ENCODE data around the gene ZNF783.
A peak's percentile ranks its signal among the peaks of the same experiment; 100 is the strongest.
"Not testable (repeated sequence)": the region's sequence is repeated elsewhere in the genome, so short reads cannot be mapped to it uniquely, and the experiment has no call there.

ZNF783 gene

DNA sequence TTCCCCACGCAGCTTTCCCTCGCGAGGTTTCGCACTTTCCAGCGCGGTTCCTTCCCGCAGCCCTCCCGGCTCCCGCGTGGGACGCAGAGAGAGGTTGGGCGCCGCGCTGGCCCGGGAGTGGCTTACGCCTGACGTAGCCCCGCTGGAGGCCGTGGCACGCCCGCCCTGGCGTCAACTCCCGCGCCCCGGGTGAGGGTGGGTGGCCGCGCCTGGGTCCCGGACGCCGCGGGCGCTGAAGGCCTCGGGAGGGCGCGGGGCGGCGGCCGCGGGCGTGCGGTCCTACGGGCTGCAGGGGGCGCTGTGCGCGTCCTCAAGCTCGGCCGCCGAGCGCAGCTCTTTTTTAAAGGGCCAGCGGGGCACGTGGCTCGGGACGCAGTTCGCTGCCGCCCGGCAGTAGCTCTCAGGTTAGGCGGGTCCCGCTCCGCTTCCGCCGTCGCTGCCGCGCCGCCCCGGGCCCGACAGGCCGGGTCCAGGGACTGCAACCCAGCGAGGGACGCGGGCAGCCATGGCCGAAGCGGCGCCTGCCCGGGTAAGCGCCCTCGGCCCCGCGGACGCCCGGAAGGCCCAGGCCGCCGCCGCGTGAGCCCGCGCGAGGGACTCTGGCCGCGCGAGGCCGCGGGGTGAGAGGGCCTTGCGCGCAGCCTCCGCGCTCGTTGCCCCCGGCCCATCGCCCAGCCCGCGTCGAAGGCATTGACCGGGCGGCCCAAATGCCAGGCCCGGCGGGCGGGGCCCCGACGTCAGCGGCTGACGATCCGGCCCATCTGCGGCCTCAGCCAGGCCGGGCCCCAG is at the start of gene ZNF783:
Gene ZNF783, plus strand, starts transcription at position 368 of the 789 bp plus-strand sequence. Its CDS starts 138 bp downstream, at position 506.
- DNase-seq, result peak; percentile 80

DNA sequence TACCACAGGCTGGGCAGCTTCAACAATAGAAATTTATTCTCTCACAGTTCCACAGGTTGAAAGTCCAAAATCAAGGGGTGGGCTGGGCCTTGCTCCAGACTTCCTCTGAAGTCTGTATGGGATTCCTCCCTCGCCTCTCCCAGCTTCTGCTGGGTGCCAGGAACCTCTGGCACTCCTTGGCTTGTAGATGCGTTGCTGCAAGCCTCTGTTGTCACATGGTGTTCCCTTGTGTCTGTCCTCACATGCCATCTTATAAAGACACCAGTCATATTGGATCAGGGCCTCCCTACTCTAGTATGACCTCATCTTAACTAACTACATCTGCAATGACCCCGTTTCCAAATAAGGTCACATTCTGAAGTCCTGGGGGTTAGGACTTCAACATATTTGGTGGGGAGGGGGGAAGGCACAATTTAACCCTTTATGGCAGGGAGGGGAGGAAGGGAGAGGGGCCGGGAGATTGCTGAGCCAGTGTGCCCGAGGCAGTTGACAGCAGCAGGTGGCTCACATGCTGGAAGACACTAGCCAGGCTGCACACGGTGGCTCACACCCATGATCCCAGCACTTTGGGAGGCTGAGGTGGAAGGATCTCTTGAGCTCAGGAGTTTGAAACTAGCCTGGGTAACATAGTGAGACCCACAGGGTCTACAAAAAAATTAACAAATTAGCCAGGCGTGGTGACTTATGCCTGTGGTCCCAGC is 47.8 kb upstream of the ZNF783 start:
- DNase-seq, result no peak

DNA sequence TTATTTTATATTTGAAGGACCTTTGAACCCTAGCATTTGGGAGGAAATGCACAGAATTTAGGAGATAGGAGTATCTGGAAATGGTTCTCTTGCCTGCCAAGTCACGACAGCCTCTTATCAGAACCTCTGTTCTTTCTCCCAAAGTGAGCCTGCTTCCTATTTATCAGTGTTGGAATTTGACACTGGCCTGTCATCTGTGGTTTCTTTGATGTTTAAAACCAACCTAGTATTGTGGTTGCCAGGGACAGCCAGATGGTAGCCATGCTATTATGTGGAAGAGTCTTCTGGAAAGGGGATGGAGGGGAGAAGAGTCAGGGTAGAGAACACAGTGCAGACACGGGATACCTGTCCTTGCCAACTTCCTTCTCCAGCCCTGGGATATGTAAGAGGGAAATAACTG is 45.6 kb upstream of the ZNF783 start:
- no peak for DNase-seq

DNA sequence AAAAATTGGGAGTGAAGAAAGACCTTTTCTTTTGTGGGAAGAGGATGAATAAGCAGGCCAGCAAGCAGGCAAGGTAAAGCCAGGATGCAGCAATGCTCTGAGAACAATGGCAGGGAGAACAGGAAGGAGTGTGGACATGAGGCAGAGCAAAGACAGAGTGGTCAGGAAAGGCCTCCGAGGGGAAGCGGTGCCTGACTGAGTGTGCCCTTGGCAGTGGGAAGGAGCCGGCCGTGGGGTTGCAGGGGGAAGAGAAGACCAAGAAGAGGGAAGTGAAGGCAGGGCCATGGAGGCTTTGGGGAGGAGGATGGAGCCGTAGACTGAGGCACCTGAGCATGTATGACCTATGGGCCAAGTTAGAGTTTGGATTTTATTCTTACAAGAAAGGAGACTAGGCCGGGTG is 44.4 kb upstream of the ZNF783 start:
- no peak for DNase-seq

DNA sequence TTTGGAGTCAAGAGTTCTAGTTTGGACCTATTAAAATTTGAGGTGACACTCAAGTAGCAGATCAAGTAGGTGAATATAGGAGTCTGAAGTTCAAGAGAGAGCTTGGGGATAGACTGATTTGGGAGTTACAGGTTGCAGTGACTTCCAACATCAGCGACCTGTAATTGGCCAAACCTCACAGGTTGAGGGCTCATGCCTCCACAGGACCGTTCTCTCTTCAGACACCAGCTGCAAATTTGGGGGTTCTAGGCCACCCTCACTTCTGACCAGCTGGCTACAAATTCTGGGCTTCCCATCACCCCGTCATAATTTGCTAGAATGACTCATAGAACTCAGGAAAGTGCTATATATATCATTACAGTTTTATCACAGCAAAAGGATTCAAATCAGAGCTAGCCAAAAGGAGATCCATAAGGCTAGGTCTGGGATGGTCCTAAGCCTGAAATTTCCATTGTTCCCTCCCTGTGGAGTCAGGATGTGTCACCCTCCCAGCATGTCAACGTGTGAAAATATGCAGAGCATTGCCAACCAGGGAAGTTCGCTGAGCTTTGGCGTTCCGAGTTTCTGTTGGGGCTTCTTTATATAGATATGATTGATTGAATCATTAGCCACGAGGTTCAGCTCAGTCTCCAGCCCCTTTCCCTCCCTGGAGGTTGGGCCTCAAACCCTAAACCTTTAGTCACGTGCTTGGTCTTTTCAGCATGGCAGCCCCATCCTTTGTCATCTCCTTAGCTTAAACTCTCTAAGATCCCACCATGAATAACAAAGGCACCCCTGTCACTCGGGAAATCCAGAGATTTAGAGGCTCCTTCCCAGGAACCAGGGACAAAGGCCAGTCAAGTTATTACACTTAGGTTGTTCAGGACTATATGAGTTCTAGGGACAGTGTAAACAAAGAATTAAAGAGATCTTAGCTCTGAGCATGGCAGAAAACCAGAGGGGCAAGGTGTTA is 43.3 kb upstream of the ZNF783 start:
- no peak for DNase-seq

DNA sequence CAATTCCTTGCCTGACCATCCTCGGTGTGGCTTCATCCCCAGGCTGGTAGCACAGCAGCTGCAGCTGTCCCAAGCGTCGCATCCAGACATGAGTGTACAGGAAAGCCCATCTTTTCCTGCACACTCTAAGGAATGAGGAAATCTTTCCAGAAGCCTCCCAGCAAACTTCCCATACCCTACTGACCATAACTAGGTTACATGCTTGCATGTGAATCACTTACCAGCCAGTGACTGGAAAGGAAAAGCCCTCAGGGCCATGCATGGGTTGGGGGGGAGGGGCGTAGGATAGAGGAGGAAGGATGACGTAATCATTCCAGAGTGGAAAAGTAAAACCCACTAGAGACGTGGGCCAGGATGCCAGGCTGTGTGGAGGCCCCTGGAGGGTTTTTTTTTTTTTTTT is 41.5 kb upstream of the ZNF783 start:
- no peak for DNase-seq

DNA sequence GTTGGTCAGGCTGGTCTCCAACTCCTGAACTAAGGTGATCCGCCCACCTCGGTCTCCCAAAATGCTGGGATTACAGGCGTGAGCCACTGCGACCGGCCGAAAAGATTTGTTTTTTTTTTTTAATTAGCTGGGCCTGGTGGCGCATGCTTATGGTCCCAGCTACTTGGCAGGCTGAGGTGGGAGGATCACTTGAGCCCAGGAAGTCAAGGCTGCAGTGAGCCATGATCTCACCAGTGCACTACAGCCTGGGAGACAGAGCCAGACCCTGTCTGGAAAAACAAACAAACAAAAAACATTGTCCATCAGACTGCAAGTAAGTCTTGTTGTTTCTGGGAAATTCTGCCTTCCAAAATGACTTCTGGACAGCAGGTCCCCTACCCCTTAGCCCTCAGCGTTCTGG is 38.8 kb upstream of the ZNF783 start:
- DNase-seq, result no peak

DNA sequence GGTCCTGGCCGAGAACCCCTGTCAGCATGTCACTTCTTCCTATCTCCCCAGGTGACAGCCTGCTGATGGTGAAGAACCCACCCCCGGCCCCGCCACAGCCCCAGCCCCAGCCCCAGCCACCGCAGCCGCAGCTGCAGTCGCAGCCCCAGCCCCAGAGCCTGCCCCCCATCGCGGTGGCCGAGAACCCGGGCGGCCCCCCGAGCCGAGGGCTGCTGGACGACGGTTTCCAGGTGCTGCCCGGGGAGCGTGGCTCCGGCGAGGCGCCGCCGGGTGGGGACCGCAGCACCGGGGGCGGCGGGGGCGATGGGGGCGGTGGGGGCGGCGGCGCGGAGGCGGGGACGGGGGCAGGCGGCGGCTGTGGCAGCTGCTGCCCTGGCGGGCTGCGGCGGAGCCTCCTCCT is 38.2 kb upstream of the ZNF783 start:
- no peak for DNase-seq

DNA sequence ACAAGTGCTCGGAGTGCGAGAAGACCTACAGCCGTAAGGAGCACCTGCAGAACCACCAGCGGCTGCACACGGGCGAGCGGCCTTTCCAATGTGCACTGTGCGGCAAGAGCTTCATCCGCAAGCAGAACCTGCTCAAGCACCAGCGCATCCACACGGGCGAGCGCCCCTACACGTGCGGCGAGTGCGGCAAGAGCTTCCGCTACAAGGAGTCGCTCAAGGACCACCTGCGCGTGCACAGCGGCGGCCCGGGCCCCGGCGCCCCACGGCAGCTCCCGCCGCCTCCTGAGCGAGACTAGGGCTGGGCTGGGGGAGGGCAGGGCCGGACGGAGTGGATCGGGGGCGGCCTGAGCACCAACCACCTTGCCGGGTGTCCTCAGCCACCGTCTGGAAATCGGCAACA is 37.6 kb upstream of the ZNF783 start:
- no peak for DNase-seq

DNA sequence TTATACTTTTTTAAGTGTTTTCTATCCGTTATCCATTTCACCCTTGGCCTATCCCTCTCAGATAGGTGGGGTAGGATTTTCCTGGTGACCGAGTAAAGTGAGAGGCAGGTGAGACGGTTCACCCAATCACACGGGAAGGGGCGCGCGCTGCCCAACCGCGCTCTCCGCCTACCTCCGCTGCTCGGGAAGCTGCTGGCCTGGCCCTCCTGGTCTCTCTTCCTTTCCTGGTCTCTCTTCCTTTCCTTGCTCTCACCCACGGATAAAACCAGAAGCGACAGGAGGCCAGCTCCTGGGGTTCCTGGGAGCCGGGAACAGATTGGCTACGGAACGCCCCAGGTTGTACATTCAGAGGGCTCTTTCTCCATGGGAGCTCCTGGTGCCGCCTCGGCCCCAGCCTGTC is 36.9 kb upstream of the ZNF783 start:
- DNase-seq, result no peak

DNA sequence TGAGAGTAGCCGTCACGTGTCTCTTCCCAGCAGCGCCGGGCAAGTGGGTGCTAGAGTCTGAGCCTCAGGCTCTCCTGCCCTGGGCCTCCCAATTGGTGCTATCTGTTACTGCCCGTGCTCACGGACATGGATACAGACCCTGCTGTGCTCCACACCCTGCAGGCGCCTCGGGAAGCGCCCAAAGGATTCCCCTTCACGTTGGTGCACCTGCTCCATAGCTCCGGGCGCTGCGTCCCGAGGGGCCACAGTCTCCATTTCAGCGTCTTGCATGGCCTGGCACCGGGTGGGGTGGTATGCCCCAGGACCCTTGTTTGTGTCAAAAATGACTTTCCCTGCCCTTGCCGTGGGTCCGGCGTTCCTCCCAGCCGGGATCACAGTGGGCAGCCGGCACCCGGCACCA is 36.3 kb upstream of the ZNF783 start:
- DNase-seq, result no peak

DNA sequence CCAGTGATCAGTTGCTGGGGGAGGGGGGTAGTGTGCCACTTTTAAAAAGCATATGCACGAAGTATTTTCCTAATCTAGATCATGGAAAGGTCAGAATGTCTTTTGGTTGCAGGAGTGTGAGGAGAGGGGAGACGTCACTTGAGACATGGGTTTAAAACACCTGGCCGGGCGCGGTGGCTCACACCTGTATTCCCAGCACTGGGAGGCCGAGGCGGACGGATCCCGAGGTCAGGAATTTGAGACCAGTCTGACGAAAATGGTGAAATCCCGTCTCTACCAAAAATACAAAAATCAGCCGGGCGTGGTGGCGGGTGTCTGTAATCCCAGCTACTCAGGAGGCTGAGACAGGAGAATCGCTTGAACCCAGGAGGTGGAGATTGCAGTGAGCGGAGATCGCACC is 35.6 kb upstream of the ZNF783 start:
- not testable (repeated sequence) for DNase-seq

DNA sequence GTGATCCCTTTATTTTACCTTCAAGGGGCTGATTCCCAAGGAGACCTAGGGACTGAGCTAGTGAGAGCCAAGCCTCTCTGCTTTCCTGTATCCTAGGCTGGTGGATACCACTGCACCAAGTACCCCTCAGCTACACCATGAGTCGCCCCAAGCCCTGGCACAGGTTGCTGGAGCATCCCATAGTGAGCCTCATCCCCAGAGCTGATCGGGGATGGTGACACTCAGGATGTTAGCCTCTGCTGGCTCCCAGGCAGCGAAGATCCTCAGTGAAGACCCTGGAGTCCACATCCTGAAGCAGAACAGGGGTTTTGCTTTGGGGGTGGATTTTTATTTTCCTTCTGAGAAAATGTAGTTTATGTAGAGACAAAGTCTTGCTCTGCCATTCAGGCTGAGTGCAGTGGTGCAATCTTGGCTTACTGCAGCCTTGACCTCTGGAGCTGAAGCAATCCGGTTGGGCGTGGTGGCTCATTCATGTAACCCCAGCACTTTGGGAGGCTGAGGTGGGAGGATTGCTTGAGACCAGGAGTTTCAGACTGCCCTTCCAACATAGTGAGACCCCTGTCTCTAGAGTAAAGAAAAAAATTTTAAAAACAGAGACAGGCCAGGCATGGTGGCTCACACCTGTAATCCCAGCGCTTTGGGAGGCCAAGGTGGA is 35.0 kb upstream of the ZNF783 start:
- DNase-seq, result no peak

DNA sequence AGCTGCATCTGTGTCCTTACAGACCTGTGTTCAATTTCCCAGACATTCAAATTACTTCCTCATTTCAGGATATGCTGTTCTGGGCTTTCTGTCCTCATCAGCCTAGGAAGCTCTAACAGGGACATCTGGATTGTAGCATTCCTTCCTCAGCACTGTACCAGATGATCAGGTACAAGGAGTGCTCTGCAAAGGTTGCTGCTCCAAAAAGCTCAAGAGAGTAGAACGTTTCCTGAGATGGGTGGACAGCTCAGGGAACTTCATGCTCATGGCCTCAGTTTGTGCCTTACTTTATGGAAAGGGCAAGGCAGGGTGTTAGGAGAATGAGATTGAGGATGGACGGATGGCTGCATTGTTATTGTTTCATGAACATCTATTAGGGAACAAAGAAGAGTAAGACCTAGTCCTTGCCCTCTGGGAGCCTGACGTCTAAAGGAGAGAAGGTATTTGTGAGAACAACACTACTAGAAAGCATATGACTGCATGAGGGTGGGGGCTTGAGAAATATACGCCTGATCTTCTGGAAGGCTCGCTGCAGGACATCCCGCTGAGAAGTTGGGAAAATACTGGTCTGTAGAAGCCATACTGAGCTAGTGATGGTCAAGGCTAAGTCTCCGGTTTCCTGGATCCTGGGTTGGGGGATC is 33.0 kb upstream of the ZNF783 start:
- no peak for DNase-seq

DNA sequence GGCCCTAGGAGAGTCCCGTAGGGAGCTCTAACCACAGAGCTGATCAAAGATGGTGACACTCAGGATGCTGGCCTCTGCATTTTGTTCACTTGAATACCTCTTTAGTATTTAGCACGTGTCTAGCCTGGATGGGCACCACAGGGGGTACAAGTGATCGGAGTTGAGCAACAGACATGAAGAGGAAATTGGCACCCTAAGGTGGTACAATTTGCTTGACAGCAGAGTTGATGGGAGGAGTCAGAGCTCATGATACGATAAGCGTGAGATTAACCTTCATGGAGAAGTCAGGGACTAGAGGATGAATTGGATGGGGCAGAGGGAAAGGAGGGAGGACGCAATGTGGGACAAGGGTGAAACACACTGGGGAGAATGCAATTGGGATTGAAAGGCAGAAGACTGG is 32.5 kb upstream of the ZNF783 start:
- no peak for DNase-seq

DNA sequence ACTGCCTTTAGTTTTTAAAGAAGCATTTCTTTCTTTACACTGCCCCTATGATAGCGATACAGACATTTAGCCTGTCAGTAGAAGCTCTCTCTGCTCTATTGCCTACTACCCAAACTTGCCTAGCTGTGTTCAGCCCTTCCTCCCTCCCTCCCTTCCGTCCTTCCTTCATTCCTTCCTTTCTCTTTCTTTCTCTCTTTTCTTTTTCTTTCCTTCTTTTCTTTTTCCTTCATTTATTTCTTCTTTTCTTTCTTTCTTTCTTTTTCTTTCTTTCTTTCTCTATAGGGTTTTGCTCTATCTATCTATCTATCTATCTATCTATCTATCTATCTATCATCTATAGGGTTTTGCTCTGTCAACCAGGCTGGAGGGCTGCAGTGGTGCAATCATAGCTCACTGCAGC is 29.6 kb upstream of the ZNF783 start:
- no peak for DNase-seq

DNA sequence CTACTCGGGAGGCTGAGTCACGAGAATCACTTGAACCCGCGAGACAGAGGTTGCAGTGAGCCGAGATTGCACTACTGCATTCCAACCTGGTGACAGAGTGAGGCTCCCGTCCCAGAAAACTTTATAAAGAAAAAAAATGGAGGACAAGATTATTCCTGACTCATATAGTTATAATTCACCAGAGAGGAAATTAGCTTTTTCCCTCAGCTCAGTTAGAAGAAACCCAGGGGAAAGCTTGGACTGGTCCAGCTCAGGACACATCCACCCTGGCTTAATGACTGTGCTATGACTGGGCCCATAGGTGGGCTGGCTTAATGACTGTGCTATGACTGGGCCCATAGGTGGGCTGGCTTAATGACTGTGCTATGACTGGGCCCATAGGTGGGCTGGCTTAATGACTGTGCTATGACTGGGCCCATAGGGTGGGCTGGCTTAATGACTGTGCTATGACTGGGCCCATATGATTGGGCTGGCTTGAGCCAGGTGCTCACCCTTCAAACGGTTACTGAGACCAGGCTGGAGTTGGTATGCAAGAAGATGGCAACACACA is 28.3 kb upstream of the ZNF783 start:
- not testable (repeated sequence) for DNase-seq

DNA sequence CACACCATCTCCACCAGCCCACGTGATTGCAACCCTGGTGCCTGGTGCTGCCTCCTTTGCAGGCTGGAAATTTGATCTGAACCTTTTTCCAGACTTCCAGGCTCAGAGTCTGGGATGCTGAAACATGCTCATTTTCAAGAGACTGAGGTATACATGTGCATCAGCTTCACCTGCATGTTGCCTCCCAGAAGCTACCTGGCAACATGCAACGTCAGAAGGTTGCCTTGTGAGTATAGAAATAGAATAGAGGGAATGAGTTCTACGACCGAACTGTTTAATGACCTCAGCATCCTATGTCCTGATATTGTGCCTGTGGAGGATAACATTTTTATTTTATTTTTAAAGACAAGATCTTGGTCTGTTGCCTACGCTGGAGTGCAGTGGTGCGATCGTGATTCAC is 24.5 kb upstream of the ZNF783 start:
- DNase-seq, result no peak

DNA sequence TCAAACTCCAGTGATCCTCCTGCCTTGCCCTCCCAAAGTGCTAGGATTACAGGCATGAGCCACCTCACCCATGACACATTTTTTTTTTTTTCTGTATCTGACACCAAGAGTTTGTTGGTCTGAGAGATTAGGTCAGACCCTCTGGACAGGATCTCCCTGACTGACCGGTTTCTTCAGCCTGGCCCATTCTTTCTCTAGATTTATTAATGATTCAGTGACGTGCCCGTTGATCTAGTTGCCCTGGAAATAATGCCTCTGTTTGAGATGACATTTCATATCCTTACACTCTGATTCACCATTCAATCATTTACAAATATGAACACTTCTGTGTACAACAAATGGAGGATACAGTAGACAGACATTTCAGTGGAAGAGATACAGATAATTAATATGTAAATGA is 23.9 kb upstream of the ZNF783 start:
- no peak for DNase-seq

DNA sequence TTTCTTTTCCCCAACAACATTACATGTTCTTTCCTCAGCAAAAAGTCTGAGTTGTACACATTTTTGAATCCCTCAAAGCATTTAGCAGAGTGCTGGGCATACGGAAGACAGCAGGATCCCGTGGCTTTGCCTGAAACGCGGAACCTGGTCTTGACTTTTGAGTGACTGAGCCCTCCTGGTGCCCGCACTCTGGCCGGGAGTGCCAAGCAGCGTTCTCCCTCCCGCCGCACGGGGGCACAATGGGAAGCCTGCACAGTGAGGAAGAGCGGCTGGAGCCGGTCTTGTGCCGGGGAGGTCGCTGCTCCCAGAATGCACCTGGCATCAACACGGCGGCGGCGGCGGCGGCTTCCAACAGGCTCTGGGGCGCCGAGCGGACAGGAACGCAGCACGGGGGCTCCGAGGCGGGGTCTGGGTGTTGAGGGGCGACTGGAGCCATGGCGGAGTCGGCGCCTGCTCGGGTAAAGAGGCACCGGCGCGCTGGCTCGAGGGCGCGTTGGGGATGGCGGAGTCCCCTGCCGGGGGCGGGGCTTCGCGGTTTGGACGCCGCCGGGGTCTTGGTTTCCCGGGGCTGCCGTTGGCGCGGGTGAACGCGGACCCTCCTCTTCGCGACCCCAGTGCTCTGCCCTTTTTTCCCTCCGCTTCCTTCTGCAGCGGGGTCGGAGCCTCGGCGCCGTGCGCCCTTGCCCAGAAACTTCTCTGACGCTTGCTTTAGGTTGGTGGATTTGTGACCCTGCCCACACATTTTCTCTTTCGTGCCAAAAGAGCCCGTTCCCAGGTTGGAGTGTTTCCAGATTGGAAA is 22.5 kb upstream of the ZNF783 start, which contains the start of gene ZNF212:
Gene ZNF212, plus strand, starts transcription at position 307 of the 799 bp plus-strand sequence. Its CDS starts 128 bp downstream, at position 435.
- DNase-seq, result peak; percentile 85

DNA sequence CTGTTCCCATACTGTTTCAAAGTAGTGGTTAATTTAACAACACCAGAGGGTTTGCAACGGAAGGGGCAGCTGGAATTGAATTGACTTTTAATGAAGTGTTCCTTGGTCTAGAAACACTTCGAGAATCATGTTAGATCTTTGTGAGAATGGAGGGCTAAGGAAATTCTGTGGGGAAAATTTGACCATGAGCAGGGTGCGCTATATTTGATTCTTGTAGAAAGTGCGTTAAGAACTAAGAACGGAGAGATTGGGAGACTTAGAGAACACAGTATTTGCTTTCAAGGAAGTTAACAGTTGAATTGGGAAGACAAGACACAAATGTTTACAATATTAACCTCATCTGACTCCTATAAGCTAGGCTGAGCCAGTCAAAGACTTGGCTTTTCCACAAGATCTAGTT is 21.4 kb upstream of the ZNF783 start:
- no peak for DNase-seq
